ENCODE measurements around the gene EML3.
"Not testable (repeated sequence)": the region's sequence is repeated elsewhere in the genome, so short reads cannot be mapped to it uniquely, and the experiment has no call there.

Gene EML3

GRCh38 chr11:62595124-62595523 lies 17.5 kb downstream of the EML3 start:
- DNase-seq (ENCODE audit: low read depth): no peak

GRCh38 chr11:62593434-62594044 lies 19.0 kb downstream of the EML3 start:
- peak; percentile 69 for DNase-seq (ENCODE audit: low read depth)

GRCh38 chr11:62592989-62593421 lies 19.6 kb downstream of the EML3 start:
- DNase-seq (ENCODE audit: low read depth): no peak

- no peak for DNase-seq (ENCODE audit: low read depth)
Observed at GRCh38 chr11:62592146-62592815, 20.3 kb downstream of the EML3 start.

- peak; percentile 92 for DNase-seq (ENCODE audit: low read depth)
Observed at GRCh38 chr11:62591448-62592145, 21.0 kb downstream of the EML3 start, which contains the start of gene TUT1. TSS of gene TUT1 (minus strand) at chr11:62591523. CDS start at chr11:62591485, 38 bp downstream.

GRCh38 chr11:62588966-62589637 lies 23.5 kb downstream of the EML3 start:
- DNase-seq (ENCODE audit: low read depth): no peak

GRCh38 chr11:62585356-62585755 lies 27.2 kb downstream of the EML3 start:
- DNase-seq (ENCODE audit: low read depth): not testable (repeated sequence)

GRCh38 chr11:62581735-62582134 lies 30.8 kb downstream of the EML3 start:
- not testable (repeated sequence) for DNase-seq (ENCODE audit: low read depth)

- DNase-seq (ENCODE audit: low read depth): no peak
Observed at GRCh38 chr11:62580959-62581715, 31.4 kb downstream of the EML3 start.

GRCh38 chr11:62579252-62579651 lies 33.3 kb downstream of the EML3 start:
- no peak for DNase-seq (ENCODE audit: low read depth)

- DNase-seq (ENCODE audit: low read depth): no peak
Observed at GRCh38 chr11:62578541-62578940, 34.0 kb downstream of the EML3 start.

GRCh38 chr11:62577046-62577714 lies 35.4 kb downstream of the EML3 start:
- no peak for DNase-seq (ENCODE audit: low read depth)

GRCh38 chr11:62575837-62576236 lies 36.7 kb downstream of the EML3 start:
- DNase-seq (ENCODE audit: low read depth): no peak

GRCh38 chr11:62575156-62575555 lies 37.4 kb downstream of the EML3 start:
- no peak for DNase-seq (ENCODE audit: low read depth)

- no peak for DNase-seq (ENCODE audit: low read depth)
Observed at GRCh38 chr11:62574363-62575071, 38.1 kb downstream of the EML3 start.

- peak; percentile 97 for DNase-seq (ENCODE audit: low read depth)
Observed at GRCh38 chr11:62573592-62574362, 38.8 kb downstream of the EML3 start, which contains the start of gene EEF1G. TSS of gene EEF1G (minus strand) at chr11:62573891. CDS start at chr11:62573842, 49 bp downstream.

- DNase-seq (ENCODE audit: low read depth): no peak
Observed at GRCh38 chr11:62573006-62573591, 39.5 kb downstream of the EML3 start.

- no peak for DNase-seq (ENCODE audit: low read depth)
Observed at GRCh38 chr11:62572431-62572830, 40.1 kb downstream of the EML3 start.

- not testable (repeated sequence) for DNase-seq (ENCODE audit: low read depth)
Observed at GRCh38 chr11:62571493-62571892, 41.1 kb downstream of the EML3 start.
